DOHH2 (cell line): Measurements from ENCODE around the gene RBBP8.

Experiments
- CTCF ChIP-seq: fragments of 200-600 bp; sonication (generic); IDR thresholded peaks from one replicate; pipeline ENCODE4 v1.5.1; 2014; ENCODE audit warnings: antibody characterized with exemption, mild to moderate bottlenecking, low read depth, low read length; ENCODE audit not compliant: poor library complexity, severe bottlenecking
- EZH2phosphoT487 ChIP-seq: fragments of 200-600 bp; sonication (generic); IDR thresholded peaks from 2 replicates; pipeline ENCODE4 v1.6.1; 2017; ENCODE audit warnings: borderline replicate concordance, mild to moderate bottlenecking, antibody characterized with exemption, low read length, moderate library complexity, mixed read lengths

- TF ChIP-seq CTCF (no peak), EZH2phosphoT487 (no peak)
Observed at GRCh38 chr18:22935431-22935830, 2.3 kb downstream of the RBBP8 start.
